KOPT-K1 (cell line): Measurements from ENCODE around the gene TLCD2.
"Not testable (repeated sequence)": the region's sequence is repeated elsewhere in the genome, so short reads cannot be mapped to it uniquely, and the experiment has no call there.

Experiments
- H3K27ac ChIP-seq: fragments of 200-600 bp; sonication (generic); 2 replicates; pipeline ENCODE4 v1.5.1; 2016; ENCODE audit warnings: antibody characterized with exemption, mild to moderate bottlenecking, low read depth, low read length; ENCODE audit not compliant: poor library complexity, severe bottlenecking
- H3K36me3 ChIP-seq: fragments of 200-600 bp; sonication (generic); 2 replicates; pipeline ENCODE4 v1.5.1; 2017; ENCODE audit warnings: antibody characterized with exemption, mild to moderate bottlenecking, low read length, moderate library complexity; ENCODE audit not compliant: insufficient read depth
- H3K9me3 ChIP-seq: fragments of 200-600 bp; sonication (generic); 2 replicates; pipeline ENCODE4 v1.5.1; 2017; ENCODE audit warnings: antibody characterized with exemption, low read length, mild to moderate bottlenecking; ENCODE audit not compliant: insufficient read depth, poor library complexity, severe bottlenecking

Gene TLCD2

DNA sequence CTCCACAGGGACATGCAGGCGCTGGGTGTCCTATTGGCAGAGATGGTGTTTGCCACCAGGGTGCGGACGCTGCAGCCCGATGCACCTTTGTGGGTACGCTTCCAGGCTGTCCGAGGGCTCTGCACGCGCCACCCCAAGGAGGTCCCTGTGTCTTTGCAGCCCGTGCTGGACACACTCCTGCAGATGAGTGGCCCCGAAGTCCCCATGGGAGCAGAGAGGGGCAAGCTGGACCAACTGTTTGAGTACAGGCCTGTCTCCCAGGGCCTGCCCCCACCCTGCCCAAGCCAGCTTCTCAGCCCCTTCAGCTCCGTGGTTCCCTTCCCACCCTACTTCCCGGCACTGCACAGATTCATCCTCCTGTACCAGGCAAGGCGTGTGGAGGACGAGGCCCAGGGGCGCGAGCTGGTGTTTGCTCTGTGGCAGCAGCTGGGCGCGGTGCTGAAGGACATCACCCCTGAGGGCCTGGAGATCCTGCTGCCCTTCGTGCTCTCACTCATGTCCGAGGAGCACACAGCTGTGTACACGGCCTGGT, 17.1 kb upstream of the TLCD2 start:
- Histone ChIP-seq H3K36me3 (peaks cover 21% of the 10 kb centered on the region; the same call in 1 of the 2 replicates), H3K9me3 (no peaks in the 10 kb centered on the region), H3K27ac (no peak overlapping the region)

- no peaks in the 10 kb centered on the region for H3K9me3 ChIP-seq
- H3K27ac ChIP-seq = no peak overlapping the region
- H3K36me3 ChIP-seq = peaks cover 21% of the 10 kb centered on the region; the same call in 1 of the 2 replicates
Observed at GRCh38 chr17:1726626-1727257, 16.6 kb upstream of the TLCD2 start.

DNA sequence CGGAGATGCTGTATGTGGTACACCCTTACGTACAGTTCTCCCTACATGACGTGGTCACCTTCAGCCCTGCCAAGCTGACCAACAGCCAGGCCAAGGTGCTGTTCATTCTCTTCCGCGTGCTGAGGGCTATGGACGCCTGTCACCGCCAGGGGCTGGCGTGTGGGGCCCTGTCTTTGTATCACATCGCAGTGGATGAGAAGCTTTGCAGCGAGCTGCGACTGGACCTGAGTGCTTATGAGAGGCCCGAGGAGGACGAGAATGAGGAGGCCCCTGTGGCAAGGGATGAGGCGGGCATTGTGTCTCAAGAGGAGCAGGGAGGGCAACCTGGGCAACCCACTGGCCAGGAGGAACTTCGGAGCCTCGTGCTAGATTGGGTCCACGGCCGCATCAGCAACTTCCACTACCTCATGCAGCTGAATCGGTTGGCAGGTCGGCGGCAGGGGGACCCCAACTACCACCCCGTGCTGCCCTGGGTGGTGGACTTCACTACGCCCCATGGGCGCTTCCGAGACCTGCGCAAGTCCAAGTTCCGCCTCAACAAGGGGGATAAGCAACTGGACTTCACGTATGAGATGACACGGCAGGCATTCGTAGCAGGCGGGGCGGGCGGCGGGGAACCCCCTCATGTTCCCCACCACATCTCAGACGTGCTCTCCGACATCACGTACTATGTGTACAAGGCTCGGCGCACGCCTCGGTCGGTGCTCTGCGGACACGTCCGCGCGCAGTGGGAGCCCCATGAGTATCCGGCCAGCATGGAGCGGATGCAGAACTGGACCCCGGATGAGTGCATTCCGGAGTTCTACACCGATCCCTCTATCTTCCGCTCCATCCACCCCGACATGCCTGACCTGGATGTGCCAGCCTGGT, 15.7 kb upstream of the TLCD2 start:
- no peak overlapping the region for H3K27ac ChIP-seq
- H3K36me3 ChIP-seq = peaks cover 21% of the 10 kb centered on the region; the same call in 1 of the 2 replicates
- no peaks in the 10 kb centered on the region for H3K9me3 ChIP-seq

GRCh38 chr17:1724869-1725641, 14.9 kb upstream of the TLCD2 start:
- no peaks in the 10 kb centered on the region for H3K9me3 ChIP-seq
- peak overlapping the region; percentile 82 for H3K27ac ChIP-seq
- H3K36me3 ChIP-seq = peaks cover 21% of the 10 kb centered on the region; the same call in 1 of the 2 replicates

- Histone ChIP-seq H3K36me3 (peaks cover 21% of the 10 kb centered on the region; the same call in 1 of the 2 replicates), H3K27ac (peak within 1 kb of the TSS; percentile 82), H3K9me3 (no peaks in the 10 kb centered on the region)
Observed at GRCh38 chr17:1724351-1724868, 14.2 kb upstream of the TLCD2 start, which contains the start of gene WDR81. WDR81 (plus strand) TSS chr17:1724704; CDS start chr17:1724960, 256 bp downstream.

DNA sequence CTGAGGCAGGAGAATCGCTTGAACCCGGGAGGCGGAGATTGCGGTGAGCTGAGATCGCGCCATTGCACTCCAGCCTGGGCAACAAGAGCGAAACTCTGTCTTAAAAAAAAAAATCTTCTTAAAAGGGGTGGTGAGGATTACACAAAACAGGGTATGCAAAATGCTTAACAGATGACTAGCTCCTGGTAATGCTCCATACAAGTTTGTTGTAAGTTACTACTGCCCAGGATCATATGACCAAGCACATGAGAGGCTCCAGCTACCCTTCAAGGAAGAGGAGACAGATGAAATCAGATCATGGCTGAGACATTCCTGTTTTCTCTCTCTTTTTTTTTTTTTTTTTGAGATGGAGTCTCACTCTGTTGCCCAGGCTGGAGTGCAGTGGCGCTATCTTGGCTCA, 11.8 kb upstream of the TLCD2 start:
- H3K36me3 ChIP-seq, H3K9me3 ChIP-seq: not testable (repeated sequence)
- peak overlapping the region; percentile 66 for H3K27ac ChIP-seq

DNA sequence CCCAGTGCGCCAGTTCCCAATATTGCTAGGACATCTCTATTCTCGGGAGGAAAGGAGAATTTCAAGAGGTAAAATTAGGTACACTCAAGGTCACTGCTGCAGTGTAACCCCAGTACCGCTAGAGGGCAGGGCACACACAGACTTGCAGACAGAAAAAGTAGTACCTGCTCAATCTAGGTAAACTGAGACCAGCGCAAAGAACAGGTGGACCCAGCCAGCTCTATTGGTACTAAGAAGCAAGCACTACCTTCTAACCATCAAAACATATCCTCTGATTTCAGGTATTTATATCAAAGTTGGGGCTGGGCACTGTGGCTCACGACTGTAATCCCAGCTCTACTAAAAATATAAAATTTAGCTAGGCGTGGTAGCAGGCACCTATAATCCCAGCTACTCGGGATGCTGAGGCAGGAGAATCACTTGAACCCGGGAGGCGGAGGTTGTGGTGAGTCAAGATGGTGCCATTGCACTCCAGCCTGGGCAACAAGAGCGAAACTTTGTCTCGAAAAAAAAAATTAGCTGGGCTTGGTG, 10.7 kb upstream of the TLCD2 start:
- Histone ChIP-seq H3K36me3 (no peaks in the 10 kb centered on the region), H3K27ac (no peak overlapping the region), H3K9me3 (no peaks in the 10 kb centered on the region)

DNA sequence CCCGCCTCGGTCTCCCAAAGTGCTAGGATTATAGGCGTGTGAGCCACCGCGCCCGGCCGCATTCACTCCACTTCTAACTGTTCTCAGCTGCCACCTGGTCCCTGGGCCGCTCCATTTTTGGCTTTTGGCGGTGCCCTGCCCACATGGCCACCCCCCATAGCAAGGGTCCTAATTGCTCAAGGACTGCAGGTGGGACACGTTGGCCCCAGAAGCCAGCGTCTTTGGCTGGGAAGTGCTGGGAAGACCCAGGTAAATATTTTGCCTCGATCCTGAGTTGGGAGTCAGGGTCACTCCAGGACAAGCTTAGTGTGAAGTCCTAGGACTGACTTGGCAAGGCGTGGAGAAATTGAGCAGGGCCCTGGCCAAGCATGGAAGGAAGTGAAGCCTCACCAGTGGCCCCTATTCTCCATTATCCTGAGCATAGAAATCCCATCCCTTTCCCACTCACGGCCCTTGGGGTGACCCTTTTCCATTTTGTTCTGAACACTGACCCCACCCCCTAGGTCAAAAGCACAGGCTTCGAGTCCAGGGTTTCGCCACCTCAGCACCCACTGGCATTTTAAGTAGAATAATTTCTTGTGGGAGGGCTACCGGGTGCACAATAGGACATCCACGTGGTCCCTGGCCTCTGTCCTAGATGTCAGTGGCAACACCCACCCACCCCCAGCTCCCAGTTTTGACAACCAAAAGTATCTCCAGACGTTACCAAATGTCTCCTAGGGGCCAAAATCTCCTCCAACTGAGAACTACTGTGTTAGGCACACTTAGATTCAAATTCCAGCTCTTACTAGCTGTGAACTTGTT, 8.4 kb upstream of the TLCD2 start:
- peak overlapping the region; percentile 97 for H3K27ac ChIP-seq
- H3K9me3 ChIP-seq = no peaks in the 10 kb centered on the region

GRCh38 chr17:1716912-1717695, 6.9 kb upstream of the TLCD2 start:
- Histone ChIP-seq H3K27ac (peak overlapping the region; percentile 97), H3K36me3 (no peaks in the 10 kb centered on the region), H3K9me3 (no peaks in the 10 kb centered on the region)

More for the DNA sequence above, 8.4 kb upstream of the TLCD2 start:
- H3K36me3 ChIP-seq = no peaks in the 10 kb centered on the region

DNA sequence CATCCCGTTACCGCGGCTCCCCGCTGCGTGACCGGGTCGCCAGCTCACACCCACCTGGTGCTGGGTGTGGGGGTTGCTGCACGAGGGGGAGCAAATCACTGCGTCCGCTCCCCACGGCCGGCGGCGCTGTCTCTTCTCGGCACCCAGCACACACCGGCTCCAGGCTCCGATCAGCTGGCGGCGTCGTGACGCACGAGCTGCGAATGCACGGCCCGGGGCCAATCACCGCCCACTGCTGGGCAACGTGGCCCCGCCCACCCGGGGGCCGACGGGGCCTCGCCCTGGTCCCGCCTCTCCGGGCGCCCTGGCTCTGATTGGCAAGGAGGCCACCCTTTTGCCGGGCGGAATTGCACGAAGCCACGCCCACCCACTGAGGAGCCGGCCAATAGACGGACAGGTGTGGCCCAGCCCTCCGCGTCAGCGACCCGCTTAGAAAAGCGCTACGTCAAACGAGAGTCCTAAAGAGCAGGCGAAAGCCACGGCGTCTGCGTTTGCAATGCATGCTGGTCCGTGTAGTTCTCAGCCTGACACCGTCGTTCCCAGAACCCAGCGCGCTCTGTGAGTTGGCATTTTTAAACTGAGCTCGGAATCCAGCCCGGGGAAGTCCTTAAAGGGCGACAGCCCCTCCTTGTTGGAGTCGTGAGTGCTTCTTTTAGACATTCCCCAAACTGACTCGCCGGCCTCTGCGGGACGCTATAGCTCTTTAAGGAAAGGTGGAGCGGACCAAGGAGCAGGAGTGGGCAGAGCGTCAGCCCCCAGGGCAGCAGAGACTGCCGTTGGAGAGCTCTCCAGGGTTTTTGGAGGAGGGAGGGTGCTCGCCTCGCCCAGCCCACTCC, 6.1 kb upstream of the TLCD2 start:
- Histone ChIP-seq H3K9me3 (no peaks in the 10 kb centered on the region), H3K27ac (peak overlapping the region; percentile 97), H3K36me3 (no peaks in the 10 kb centered on the region)

DNA sequence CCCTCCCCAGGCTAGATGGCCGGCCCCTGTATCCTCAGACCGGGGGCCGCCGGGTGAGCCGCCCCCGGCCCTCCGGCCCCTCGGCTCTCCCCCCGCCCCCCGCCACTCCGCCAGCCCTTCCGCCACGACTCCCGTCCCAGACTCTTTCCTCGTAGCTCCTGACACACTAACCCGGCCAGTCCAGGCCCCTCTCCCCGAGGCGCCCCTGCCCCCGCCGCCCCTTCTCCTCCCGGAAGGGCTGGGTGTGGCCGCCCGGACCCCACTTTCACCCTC, 5.6 kb upstream of the TLCD2 start:
- Histone ChIP-seq H3K36me3 (no peaks in the 10 kb centered on the region), H3K27ac (no peak overlapping the region)

GRCh38 chr17:1714980-1715802, 5.0 kb upstream of the TLCD2 start:
- H3K36me3 ChIP-seq = no peaks in the 10 kb centered on the region
- no peaks in the 10 kb centered on the region for H3K9me3 ChIP-seq
- no peak overlapping the region for H3K27ac ChIP-seq

More for the DNA sequence above, 5.6 kb upstream of the TLCD2 start:
- no peaks in the 10 kb centered on the region for H3K9me3 ChIP-seq
